ENCODE results near the gene FXYD1.

Gene FXYD1

GRCh38 chr19:35168196-35168595, 29.6 kb downstream of the FXYD1 start:
- H3K4me1 ChIP-seq: no peaks in the 10 kb centered on the region
- no peaks in the 10 kb centered on the region for H3K9me3 ChIP-seq
- TF ChIP-seq CTCF (IDR thresholded peaks at IDR 0.05; ENCODE audit: low read depth, low read length): no peak
- H3K36me3 ChIP-seq: no peaks in the 10 kb centered on the region
- H3K4me3 ChIP-seq (ENCODE audit: low read depth, low read length): no peak overlapping the region
- DNase-seq: no peak
- H3K27me3 ChIP-seq: no peaks in the 10 kb centered on the region

- Histone ChIP-seq H3K36me3 (no peaks in the 10 kb centered on the region), H3K4me3 (ENCODE audit: low read depth, low read length) (no peak overlapping the region), H3K27me3 (no peaks in the 10 kb centered on the region), H3K4me1 (no peaks in the 10 kb centered on the region), H3K9me3 (no peaks in the 10 kb centered on the region)
- no peak for DNase-seq
- TF ChIP-seq CTCF (IDR thresholded peaks at IDR 0.05; ENCODE audit: low read depth, low read length): no peak
Observed at GRCh38 chr19:35169221-35169995, 30.8 kb downstream of the FXYD1 start.

GRCh38 chr19:35170359-35171061, 31.9 kb downstream of the FXYD1 start:
- Histone ChIP-seq H3K36me3 (no peaks in the 10 kb centered on the region), H3K4me1 (no peaks in the 10 kb centered on the region), H3K9me3 (no peaks in the 10 kb centered on the region), H3K4me3 (ENCODE audit: low read depth, low read length) (no peak overlapping the region), H3K27me3 (no peaks in the 10 kb centered on the region)
- DNase-seq: no peak
- TF ChIP-seq CTCF (IDR thresholded peaks at IDR 0.05; ENCODE audit: low read depth, low read length): no peak

GRCh38 chr19:35171730-35172129, 33.1 kb downstream of the FXYD1 start:
- DNase-seq: no peak
- no peaks in the 10 kb centered on the region for H3K36me3 ChIP-seq
- no peak for TF ChIP-seq CTCF (IDR thresholded peaks at IDR 0.05; ENCODE audit: low read depth, low read length)
- no peak overlapping the region for H3K4me3 ChIP-seq (ENCODE audit: low read depth, low read length)
- H3K9me3 ChIP-seq: no peaks in the 10 kb centered on the region
- no peaks in the 10 kb centered on the region for H3K27me3 ChIP-seq
- H3K4me1 ChIP-seq: no peaks in the 10 kb centered on the region

GRCh38 chr19:35174226-35174625, 35.6 kb downstream of the FXYD1 start:
- Histone ChIP-seq H3K36me3 (no peaks in the 10 kb centered on the region), H3K9me3 (no peaks in the 10 kb centered on the region), H3K4me3 (ENCODE audit: low read depth, low read length) (no peak overlapping the region), H3K27me3 (no peaks in the 10 kb centered on the region), H3K4me1 (no peaks in the 10 kb centered on the region)
- no peak for DNase-seq
- no peak for TF ChIP-seq CTCF (IDR thresholded peaks at IDR 0.05; ENCODE audit: low read depth, low read length)

GRCh38 chr19:35176181-35176570, 37.6 kb downstream of the FXYD1 start:
- no peaks in the 10 kb centered on the region for H3K4me1 ChIP-seq
- H3K9me3 ChIP-seq: no peaks in the 10 kb centered on the region
- no peaks in the 10 kb centered on the region for H3K36me3 ChIP-seq
- H3K4me3 ChIP-seq (ENCODE audit: low read depth, low read length): no peak overlapping the region
- DNase-seq: no peak
- TF ChIP-seq CTCF (IDR thresholded peaks at IDR 0.05; ENCODE audit: low read depth, low read length): no peak
- no peaks in the 10 kb centered on the region for H3K27me3 ChIP-seq

Measured in BE2C (cell line).